ENCODE measurements around the gene TBC1D2.

The TBC1D2 gene

GRCh38 chr9:98210435-98210834 lies 45.0 kb downstream of the TBC1D2 start:
- no peak for ATAC-seq (ENCODE audit: insufficient read depth, low read depth)
- Histone ChIP-seq H3K9ac (ENCODE audit: low read depth, low read length) (no peak overlapping the region), H3K27ac (ENCODE audit: low read length) (no peak overlapping the region), H3K36me3 (ENCODE audit: insufficient read depth, low read length) (no peaks in the 10 kb centered on the region), H3K27me3 (ENCODE audit: insufficient read depth, low read length, poor library complexity) (no peaks in the 10 kb centered on the region), H3K4me2 (ENCODE audit: insufficient read depth, low read length) (no peak overlapping the region), H3K79me2 (ENCODE audit: insufficient read depth, low read length) (no peaks in the 10 kb centered on the region), H4K20me1 (ENCODE audit: insufficient read depth, low read length) (no peaks in the 10 kb centered on the region), H2AFZ (ENCODE audit: low read depth, low read length) (no peak overlapping the region), H3K4me1 (ENCODE audit: insufficient read depth, low read length) (peaks cover 5% of the 10 kb centered on the region), H3K4me3 (ENCODE audit: low read depth in 1 of 2, low read length in 2 of 2) (no peak overlapping the region), H3K9me3 (ENCODE audit: insufficient read depth, low read length, severe bottlenecking) (no peaks in the 10 kb centered on the region)
- TF ChIP-seq EZH2 (IDR thresholded peaks at IDR 0.05; ENCODE audit: borderline replicate concordance, low read depth, low read length, severe bottlenecking) (no peak), CTCF (IDR thresholded peaks at IDR 0.05; ENCODE audit: borderline replicate concordance, extremely low read depth, low read length, poor library complexity, severe bottlenecking) (no peak)
- DNase-seq, result no peak

GRCh38 chr9:98209530-98209929 lies 45.9 kb downstream of the TBC1D2 start:
- no peaks in the 10 kb centered on the region for H4K20me1 ChIP-seq (ENCODE audit: insufficient read depth, low read length)
- no peaks in the 10 kb centered on the region for H3K36me3 ChIP-seq (ENCODE audit: insufficient read depth, low read length)
- TF ChIP-seq CTCF (IDR thresholded peaks at IDR 0.05; ENCODE audit: borderline replicate concordance, extremely low read depth, low read length, poor library complexity, severe bottlenecking) (no peak), EZH2 (IDR thresholded peaks at IDR 0.05; ENCODE audit: borderline replicate concordance, low read depth, low read length, severe bottlenecking) (no peak)
- no peak overlapping the region for H2AFZ ChIP-seq (ENCODE audit: low read depth, low read length)
- peaks cover 6% of the 10 kb centered on the region for H3K4me1 ChIP-seq (ENCODE audit: insufficient read depth, low read length)
- H3K27me3 ChIP-seq (ENCODE audit: insufficient read depth, low read length, poor library complexity), result no peaks in the 10 kb centered on the region
- H3K27ac ChIP-seq (ENCODE audit: low read length), result no peak overlapping the region
- H3K4me2 ChIP-seq (ENCODE audit: insufficient read depth, low read length), result no peak overlapping the region
- H3K79me2 ChIP-seq (ENCODE audit: insufficient read depth, low read length), result no peaks in the 10 kb centered on the region
- ATAC-seq (ENCODE audit: insufficient read depth, low read depth), result no peak
- no peak overlapping the region for H3K9ac ChIP-seq (ENCODE audit: low read depth, low read length)
- no peak for DNase-seq
- no peaks in the 10 kb centered on the region for H3K9me3 ChIP-seq (ENCODE audit: insufficient read depth, low read length, severe bottlenecking)
- no peak overlapping the region for H3K4me3 ChIP-seq (ENCODE audit: low read depth in 1 of 2, low read length in 2 of 2)

GRCh38 chr9:98208635-98209034 lies 46.8 kb downstream of the TBC1D2 start:
- TF ChIP-seq CTCF (IDR thresholded peaks at IDR 0.05; ENCODE audit: borderline replicate concordance, extremely low read depth, low read length, poor library complexity, severe bottlenecking) (no peak), EZH2 (IDR thresholded peaks at IDR 0.05; ENCODE audit: borderline replicate concordance, low read depth, low read length, severe bottlenecking) (no peak)
- Histone ChIP-seq H3K27ac (ENCODE audit: low read length) (no peak overlapping the region), H3K4me1 (ENCODE audit: insufficient read depth, low read length) (peaks cover 6% of the 10 kb centered on the region), H4K20me1 (ENCODE audit: insufficient read depth, low read length) (no peaks in the 10 kb centered on the region), H3K27me3 (ENCODE audit: insufficient read depth, low read length, poor library complexity) (no peaks in the 10 kb centered on the region), H3K9ac (ENCODE audit: low read depth, low read length) (no peak overlapping the region), H3K4me2 (ENCODE audit: insufficient read depth, low read length) (no peak overlapping the region), H2AFZ (ENCODE audit: low read depth, low read length) (no peak overlapping the region), H3K36me3 (ENCODE audit: insufficient read depth, low read length) (no peaks in the 10 kb centered on the region), H3K4me3 (ENCODE audit: low read depth in 1 of 2, low read length in 2 of 2) (no peak overlapping the region), H3K79me2 (ENCODE audit: insufficient read depth, low read length) (no peaks in the 10 kb centered on the region), H3K9me3 (ENCODE audit: insufficient read depth, low read length, severe bottlenecking) (no peaks in the 10 kb centered on the region)
- no peak for ATAC-seq (ENCODE audit: insufficient read depth, low read depth)
- no peak for DNase-seq

GRCh38 chr9:98207606-98208005 lies 47.8 kb downstream of the TBC1D2 start:
- TF ChIP-seq EZH2 (IDR thresholded peaks at IDR 0.05; ENCODE audit: borderline replicate concordance, low read depth, low read length, severe bottlenecking) (no peak), CTCF (IDR thresholded peaks at IDR 0.05; ENCODE audit: borderline replicate concordance, extremely low read depth, low read length, poor library complexity, severe bottlenecking) (no peak)
- H3K4me2 ChIP-seq (ENCODE audit: insufficient read depth, low read length), result no peak overlapping the region
- no peaks in the 10 kb centered on the region for H3K9me3 ChIP-seq (ENCODE audit: insufficient read depth, low read length, severe bottlenecking)
- H3K36me3 ChIP-seq (ENCODE audit: insufficient read depth, low read length), result no peaks in the 10 kb centered on the region
- H2AFZ ChIP-seq (ENCODE audit: low read depth, low read length), result no peak overlapping the region
- H3K79me2 ChIP-seq (ENCODE audit: insufficient read depth, low read length), result no peaks in the 10 kb centered on the region
- DNase-seq (no peak), ATAC-seq (ENCODE audit: insufficient read depth, low read depth) (no peak)
- H3K27me3 ChIP-seq (ENCODE audit: insufficient read depth, low read length, poor library complexity), result no peaks in the 10 kb centered on the region
- H3K27ac ChIP-seq (ENCODE audit: low read length), result no peak overlapping the region
- no peaks in the 10 kb centered on the region for H4K20me1 ChIP-seq (ENCODE audit: insufficient read depth, low read length)
- H3K4me3 ChIP-seq (ENCODE audit: low read depth in 1 of 2, low read length in 2 of 2), result no peak overlapping the region
- H3K4me1 ChIP-seq (ENCODE audit: insufficient read depth, low read length), result peaks cover 6% of the 10 kb centered on the region
- H3K9ac ChIP-seq (ENCODE audit: low read depth, low read length), result no peak overlapping the region
